ENCODE data around the gene ERRFI1. TPM values are rescaled to one million over a fixed set of nuclear protein-coding genes. Genes with fewer than 3 reads are reported as not detected.

Gene ERRFI1
- total and polyA plus RNA-seq, 10 of the 15 experiments (the other 5 are each of a cell fraction or from before 2014, with no cell fraction given) = 0.90 to 6.5 (median 3.1) TPM

DNA sequence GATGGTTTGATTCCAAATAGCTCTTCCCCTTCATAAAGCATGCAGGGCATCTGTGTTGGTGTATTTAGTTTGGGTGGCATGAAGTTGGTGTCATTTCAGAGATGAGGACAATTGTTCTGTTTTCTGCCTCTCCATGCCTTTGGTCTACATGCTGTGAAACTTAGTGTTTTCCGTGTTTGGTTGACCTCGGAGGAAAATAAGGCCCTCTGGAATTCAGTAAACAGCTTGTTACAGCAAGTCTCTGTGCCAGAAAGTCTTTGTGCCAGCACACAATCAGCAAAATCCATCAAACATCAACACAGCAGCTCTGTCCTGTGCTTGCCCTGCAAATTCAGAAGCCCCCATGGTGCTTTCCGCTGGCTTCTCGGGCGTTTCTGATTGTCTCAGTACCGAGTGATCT is 55.1 kb downstream of the ERRFI1 start (continued):
- TF ChIP-seq SRF (IDR thresholded peaks at IDR 0.05; ENCODE audit: low read depth in 2 of 2, low read length in 2 of 2) (no peak), SIX5 (IDR thresholded peaks at IDR 0.05; ENCODE audit: low read depth, low read length, severe bottlenecking) (no peak), FOS (IDR thresholded peaks at IDR 0.05; ENCODE audit: borderline replicate concordance, extremely low read depth, insufficient read length) (no peak), PML (IDR thresholded peaks at IDR 0.05; ENCODE audit: low read length) (no peak), BCL3 (IDR thresholded peaks at IDR 0.05; ENCODE audit: borderline replicate concordance, insufficient read depth, low read depth, low read length, poor library complexity, severe bottlenecking) (no peak), NBN (IDR thresholded peaks at IDR 0.05) (no peak)
- TF ChIP-seq, protein P1, sequence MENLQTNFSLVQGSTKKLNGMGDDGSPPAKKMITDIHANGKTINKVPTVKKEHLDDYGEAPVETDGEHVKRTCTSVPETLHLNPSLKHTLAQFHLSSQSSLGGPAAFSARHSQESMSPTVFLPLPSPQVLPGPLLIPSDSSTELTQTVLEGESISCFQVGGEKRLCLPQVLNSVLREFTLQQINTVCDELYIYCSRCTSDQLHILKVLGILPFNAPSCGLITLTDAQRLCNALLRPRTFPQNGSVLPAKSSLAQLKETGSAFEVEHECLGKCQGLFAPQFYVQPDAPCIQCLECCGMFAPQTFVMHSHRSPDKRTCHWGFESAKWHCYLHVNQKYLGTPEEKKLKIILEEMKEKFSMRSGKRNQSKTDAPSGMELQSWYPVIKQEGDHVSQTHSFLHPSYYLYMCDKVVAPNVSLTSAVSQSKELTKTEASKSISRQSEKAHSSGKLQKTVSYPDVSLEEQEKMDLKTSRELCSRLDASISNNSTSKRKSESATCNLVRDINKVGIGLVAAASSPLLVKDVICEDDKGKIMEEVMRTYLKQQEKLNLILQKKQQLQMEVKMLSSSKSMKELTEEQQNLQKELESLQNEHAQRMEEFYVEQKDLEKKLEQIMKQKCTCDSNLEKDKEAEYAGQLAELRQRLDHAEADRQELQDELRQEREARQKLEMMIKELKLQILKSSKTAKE (IDR thresholded peaks at IDR 0.05; ENCODE audit: low read depth, poor library complexity, severe bottlenecking) = no peak
- TF ChIP-seq, protein P2, sequence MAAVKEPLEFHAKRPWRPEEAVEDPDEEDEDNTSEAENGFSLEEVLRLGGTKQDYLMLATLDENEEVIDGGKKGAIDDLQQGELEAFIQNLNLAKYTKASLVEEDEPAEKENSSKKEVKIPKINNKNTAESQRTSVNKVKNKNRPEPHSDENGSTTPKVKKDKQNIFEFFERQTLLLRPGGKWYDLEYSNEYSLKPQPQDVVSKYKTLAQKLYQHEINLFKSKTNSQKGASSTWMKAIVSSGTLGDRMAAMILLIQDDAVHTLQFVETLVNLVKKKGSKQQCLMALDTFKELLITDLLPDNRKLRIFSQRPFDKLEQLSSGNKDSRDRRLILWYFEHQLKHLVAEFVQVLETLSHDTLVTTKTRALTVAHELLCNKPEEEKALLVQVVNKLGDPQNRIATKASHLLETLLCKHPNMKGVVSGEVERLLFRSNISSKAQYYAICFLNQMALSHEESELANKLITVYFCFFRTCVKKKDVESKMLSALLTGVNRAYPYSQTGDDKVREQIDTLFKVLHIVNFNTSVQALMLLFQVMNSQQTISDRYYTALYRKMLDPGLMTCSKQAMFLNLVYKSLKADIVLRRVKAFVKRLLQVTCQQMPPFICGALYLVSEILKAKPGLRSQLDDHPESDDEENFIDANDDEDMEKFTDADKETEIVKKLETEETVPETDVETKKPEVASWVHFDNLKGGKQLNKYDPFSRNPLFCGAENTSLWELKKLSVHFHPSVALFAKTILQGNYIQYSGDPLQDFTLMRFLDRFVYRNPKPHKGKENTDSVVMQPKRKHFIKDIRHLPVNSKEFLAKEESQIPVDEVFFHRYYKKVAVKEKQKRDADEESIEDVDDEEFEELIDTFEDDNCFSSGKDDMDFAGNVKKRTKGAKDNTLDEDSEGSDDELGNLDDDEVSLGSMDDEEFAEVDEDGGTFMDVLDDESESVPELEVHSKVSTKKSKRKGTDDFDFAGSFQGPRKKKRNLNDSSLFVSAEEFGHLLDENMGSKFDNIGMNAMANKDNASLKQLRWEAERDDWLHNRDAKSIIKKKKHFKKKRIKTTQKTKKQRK (IDR thresholded peaks at IDR 0.05; ENCODE audit: low read depth, low read length) = no peak
- TF ChIP-seq, protein P3, sequence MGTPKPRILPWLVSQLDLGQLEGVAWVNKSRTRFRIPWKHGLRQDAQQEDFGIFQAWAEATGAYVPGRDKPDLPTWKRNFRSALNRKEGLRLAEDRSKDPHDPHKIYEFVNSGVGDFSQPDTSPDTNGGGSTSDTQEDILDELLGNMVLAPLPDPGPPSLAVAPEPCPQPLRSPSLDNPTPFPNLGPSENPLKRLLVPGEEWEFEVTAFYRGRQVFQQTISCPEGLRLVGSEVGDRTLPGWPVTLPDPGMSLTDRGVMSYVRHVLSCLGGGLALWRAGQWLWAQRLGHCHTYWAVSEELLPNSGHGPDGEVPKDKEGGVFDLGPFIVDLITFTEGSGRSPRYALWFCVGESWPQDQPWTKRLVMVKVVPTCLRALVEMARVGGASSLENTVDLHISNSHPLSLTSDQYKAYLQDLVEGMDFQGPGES (IDR thresholded peaks at IDR 0.05) = no peak

All from GM12878 (cell line).